GOT3 (cell line): ENCODE results near the gene PRR20A.
"Not testable (repeated sequence)": the region's sequence is repeated elsewhere in the genome, so short reads cannot be mapped to it uniquely, and the experiment has no call there.

ENCODE experiments used
- DNase-seq: peaks from one replicate; lab custom pipeline; 2025; ENCODE audit warnings: mixed read lengths; lab: John Stamatoyannopoulos, UW

The PRR20A gene

DNA sequence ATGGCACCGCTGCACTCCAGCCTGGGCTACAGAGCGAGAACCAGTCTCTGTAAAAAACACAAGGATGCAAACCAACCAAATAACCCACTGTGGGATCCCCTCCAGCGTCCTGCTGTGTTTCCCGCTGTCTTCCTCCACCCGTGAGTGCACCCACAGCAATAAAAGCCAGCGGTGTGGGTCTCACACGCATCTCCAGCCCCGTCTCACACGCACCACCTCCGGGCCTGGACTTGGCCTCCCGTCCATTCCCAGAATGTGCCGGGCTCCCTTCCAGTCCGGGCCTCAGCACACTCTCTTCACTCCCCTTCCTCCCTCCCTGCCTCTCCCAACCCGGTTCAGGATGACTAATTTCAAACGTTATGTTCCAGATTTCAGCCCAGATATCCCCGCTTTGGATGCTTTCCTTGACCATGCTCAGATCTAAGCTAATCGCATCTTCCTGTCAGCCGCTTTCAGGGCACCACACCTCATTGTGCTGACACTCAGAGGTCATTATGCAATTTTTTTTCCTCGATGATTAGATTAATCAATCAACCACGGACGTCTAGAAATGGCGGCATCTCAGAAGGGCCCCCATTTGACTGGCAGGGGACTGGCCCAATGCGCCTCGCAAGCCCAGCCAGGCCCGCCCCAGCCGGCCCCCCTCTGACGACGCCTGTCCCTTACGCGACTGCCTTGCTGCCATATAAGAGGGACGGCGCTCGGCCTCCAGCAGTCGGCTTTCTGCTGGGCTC is at the start of gene PRR20A:
TSS of gene PRR20A (plus strand) at position 684 of the 734 bp plus-strand sequence. CDS start 387 bp downstream, outside the sequence.
- not testable (repeated sequence) for DNase-seq

DNA sequence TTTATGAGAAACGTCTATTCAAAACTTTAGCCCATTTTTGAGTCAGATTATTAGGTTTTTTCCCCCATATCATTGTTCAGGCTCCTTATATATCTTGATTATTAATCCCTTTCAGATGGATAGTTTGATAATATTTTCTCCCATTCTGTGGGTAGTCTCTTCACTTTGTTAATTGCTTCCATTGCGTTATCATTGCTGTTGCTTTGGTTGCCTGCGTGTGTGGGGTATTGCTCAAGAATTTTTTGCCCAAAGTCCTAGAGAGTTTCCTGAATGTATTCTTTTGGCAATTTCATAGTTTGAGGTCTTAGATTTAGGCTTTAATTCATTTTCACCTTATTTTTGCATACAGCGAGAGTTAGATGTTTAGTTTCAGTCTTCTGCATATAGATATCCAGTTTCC is 25.8 kb upstream of the PRR20A start:
- DNase-seq = no peak

DNA sequence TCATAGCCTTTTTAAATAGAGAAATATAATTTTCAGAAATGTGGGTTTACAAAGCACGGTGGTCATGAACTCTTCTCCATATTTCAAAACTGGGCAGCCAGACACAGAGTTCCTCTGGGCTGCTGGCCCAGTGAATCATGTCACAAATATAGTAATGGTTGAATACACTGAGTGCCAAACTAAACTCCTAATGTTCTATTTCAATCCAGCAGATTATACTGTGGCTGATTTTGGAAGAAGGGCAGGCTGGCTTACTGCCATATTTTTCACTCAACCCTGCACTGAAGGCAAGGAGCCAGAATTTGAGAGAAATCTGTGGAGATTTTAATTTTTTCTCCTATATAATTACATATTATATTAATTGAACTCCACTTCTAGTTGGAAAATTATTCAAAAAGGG is 17.0 kb upstream of the PRR20A start:
- DNase-seq = no peak

- no peak for DNase-seq
Observed at GRCh38 chr13:57128909-57129308, 11.8 kb upstream of the PRR20A start.

DNA sequence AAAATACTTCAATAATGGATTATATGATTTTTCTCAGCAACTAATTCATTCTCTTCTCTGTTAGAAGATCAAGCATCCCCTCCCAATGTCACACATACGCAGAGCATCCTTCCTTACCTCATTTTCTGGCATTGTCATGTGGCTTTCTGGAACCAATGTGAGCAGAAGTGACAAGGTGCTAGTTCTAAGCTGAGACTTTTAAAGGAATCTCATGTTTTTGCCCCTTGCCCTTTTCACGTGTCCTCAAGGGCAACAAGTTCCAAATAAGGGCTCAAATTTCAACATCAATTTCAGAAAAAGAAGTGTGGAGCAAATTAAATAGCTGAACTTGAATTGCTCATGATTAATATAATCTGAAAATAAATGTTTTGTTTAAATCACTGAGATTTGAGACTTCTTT is 4.6 kb upstream of the PRR20A start:
- DNase-seq = no peak

- DNase-seq = no peak
Observed at GRCh38 chr13:57137585-57137984, 3.1 kb upstream of the PRR20A start.

- DNase-seq = no peak
Observed at GRCh38 chr13:57138988-57139387, 1.7 kb upstream of the PRR20A start.

DNA sequence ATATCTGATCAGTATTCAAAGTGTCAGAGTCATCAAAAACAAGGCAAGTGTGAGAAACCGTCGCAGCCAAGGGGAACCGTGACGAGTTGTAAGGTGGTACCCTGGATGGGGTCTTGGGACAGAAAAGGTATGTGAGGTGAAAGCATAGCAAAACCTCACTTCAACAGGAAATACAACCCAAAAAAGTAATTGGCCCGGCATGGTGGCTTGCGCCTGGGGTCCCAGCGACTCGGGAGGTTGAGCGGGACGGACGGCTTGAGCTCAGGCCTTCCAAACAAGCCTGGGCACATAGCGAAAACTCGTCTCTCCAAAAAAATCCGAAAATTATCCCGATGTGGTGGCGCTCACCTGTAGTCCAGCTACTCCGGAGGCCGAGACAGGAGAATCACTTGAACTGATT is 937 bp upstream of the PRR20A start:
- DNase-seq = not testable (repeated sequence)

- DNase-seq = not testable (repeated sequence)
Observed at GRCh38 chr13:57147188-57147587, 6.5 kb downstream of the PRR20A start, which contains the start of gene PRR20B. PRR20B (plus strand) TSS chr13:57147488; CDS start chr13:57147875, 387 bp downstream.

GRCh38 chr13:57148106-57148505 is 7.4 kb downstream of the PRR20A start:
- DNase-seq = not testable (repeated sequence)

- DNase-seq = not testable (repeated sequence)
Observed at GRCh38 chr13:57153761-57154160, 13.0 kb downstream of the PRR20A start, which contains the start of gene PRR20C. PRR20C (plus strand) TSS chr13:57154061; CDS start chr13:57154448, 387 bp downstream.

DNA sequence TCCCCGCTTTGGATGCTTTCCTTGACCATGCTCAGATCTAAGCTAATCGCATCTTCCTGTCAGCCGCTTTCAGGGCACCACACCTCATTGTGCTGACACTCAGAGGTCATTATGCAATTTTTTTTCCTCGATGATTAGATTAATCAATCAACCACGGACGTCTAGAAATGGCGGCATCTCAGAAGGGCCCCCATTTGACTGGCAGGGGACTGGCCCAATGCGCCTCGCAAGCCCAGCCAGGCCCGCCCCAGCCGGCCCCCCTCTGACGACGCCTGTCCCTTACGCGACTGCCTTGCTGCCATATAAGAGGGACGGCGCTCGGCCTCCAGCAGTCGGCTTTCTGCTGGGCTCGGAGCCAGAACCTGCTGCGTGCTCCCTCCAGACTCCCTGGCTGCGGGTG is 19.6 kb downstream of the PRR20A start, which contains the start of gene PRR20D:
TSS of gene PRR20D (plus strand) at position 301 of the 400 bp plus-strand sequence. CDS start 387 bp downstream, outside the sequence.
- DNase-seq = not testable (repeated sequence)

DNA sequence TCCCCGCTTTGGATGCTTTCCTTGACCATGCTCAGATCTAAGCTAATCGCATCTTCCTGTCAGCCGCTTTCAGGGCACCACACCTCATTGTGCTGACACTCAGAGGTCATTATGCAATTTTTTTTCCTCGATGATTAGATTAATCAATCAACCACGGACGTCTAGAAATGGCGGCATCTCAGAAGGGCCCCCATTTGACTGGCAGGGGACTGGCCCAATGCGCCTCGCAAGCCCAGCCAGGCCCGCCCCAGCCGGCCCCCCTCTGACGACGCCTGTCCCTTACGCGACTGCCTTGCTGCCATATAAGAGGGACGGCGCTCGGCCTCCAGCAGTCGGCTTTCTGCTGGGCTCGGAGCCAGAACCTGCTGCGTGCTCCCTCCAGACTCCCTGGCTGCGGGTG is 26.2 kb downstream of the PRR20A start, which contains the start of gene PRR20E:
TSS of gene PRR20E (plus strand) at position 301 of the 400 bp plus-strand sequence. CDS start 387 bp downstream, outside the sequence.
- not testable (repeated sequence) for DNase-seq

DNA sequence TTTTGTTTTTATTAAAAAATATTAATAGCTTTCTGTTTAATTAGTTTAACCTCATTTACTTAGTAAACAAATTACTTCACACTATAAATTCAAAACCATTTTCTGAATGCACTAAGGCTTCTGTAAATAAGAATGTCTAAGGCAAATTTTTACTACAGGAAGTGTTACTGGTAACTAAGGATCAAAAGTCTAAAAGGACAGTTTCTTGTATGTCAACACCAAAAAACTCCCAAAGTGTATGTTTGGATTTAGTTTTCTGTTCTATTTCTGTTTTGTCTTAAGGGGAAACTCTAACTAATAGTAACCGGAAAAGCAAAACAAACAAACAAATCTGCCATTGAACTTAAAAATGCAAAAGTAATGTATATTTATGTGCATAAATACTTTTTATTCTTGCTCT is 50.9 kb downstream of the PRR20A start:
- DNase-seq = no peak
